ENCODE data around the gene RELB.
"Not testable (repeated sequence)": the region's sequence is repeated elsewhere in the genome, so short reads cannot be mapped to it uniquely, and the experiment has no call there.

Gene RELB, protein sequence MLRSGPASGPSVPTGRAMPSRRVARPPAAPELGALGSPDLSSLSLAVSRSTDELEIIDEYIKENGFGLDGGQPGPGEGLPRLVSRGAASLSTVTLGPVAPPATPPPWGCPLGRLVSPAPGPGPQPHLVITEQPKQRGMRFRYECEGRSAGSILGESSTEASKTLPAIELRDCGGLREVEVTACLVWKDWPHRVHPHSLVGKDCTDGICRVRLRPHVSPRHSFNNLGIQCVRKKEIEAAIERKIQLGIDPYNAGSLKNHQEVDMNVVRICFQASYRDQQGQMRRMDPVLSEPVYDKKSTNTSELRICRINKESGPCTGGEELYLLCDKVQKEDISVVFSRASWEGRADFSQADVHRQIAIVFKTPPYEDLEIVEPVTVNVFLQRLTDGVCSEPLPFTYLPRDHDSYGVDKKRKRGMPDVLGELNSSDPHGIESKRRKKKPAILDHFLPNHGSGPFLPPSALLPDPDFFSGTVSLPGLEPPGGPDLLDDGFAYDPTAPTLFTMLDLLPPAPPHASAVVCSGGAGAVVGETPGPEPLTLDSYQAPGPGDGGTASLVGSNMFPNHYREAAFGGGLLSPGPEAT

DNA sequence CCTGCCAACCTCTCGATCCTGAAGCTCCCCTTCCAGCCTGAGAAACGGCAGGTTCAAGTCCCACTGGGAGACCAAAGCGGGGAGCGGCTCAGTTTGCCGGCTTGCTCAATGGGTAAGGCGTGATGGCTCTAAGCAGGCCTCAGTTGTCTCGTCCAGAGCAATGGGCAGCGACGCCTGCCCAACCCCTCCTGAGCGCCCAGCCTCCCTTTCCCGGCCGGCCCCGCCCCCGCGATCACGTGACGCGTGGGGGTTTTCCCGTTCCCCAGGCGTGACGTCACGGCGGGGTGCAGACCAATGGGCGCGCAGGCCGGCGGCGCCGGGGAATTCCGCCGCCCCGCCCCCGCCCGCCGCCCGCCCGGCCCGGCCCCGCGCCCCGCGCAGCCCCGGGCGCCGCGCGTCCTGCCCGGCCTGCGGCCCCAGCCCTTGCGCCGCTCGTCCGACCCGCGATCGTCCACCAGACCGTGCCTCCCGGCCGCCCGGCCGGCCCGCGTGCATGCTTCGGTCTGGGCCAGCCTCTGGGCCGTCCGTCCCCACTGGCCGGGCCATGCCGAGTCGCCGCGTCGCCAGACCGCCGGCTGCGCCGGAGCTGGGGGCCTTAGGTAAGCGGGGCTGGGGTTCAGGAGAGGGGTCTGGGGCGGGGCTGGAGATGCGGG is at the start of gene RELB:
RELB (plus strand) TSS at position 378 of the 653 bp plus-strand sequence; CDS start at position 494, 116 bp downstream.
- peak; percentile 95 for DNase-seq (ENCODE audit: low spot score)

DNA sequence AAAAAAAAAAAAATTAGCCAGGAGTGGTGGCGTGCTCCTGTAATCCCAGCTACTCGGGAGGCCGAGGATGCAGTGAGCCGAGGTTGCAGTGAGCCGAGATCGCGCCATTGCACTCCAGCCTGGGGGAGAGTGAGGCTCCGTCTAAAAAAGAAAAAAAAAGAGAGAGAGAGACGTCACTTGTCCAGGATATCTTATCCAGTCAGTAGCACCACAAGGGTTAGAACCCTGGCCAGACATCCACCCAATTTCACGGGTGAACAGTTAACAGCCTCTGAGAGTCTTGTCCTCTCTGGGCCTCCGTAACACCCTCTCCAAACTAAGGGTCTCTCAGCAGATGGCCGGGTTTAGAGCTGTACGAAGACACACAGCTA is 47.0 kb upstream of the RELB start:
- DNase-seq (ENCODE audit: low spot score), result no peak

DNA sequence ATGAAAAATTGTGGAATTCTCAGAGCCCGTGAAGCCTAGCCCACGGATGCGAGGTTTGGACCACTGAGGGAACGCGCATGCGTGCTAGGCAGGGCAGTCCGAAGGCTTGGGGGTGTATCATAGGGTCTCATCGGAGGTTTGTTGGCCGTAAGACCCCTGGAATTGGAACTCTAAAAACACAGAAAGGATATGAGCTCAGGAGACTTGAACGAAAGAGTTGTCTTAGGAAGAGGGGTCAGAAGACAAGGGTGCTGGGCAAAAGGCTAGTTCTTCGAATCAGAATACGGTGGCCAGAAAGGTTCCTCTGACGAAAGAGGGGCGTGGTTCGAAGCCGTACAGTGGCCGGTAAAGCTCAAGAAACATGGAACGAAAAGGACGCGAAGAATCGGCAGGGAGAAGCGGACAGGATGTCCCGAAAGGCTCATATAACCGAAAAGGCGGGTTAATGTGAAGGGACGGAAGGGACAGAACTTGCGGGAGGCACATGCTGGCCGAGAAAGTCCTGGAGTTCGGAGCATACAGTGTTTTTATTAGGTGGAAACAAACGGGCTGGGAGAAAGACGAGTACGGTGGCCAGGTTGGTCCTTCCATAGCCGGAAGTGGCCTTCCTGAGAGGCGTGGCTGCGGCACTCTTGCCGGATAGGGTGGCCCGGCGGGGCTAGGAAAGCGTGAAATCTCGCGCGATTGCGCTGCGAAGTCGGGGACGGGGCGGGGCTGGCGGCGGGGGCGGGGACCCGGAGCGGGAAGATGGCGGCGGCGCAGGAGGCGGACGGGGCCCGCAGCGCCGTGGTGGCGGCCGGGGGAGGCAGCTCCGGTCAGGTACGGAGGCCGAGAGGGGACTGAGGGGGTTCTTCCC is 46.4 kb upstream of the RELB start, which contains the start of gene CLPTM1:
CLPTM1 (plus strand) TSS at position 732 of the 856 bp plus-strand sequence; CDS start at position 748, 16 bp downstream.
- DNase-seq (ENCODE audit: low spot score), result peak; percentile 98

DNA sequence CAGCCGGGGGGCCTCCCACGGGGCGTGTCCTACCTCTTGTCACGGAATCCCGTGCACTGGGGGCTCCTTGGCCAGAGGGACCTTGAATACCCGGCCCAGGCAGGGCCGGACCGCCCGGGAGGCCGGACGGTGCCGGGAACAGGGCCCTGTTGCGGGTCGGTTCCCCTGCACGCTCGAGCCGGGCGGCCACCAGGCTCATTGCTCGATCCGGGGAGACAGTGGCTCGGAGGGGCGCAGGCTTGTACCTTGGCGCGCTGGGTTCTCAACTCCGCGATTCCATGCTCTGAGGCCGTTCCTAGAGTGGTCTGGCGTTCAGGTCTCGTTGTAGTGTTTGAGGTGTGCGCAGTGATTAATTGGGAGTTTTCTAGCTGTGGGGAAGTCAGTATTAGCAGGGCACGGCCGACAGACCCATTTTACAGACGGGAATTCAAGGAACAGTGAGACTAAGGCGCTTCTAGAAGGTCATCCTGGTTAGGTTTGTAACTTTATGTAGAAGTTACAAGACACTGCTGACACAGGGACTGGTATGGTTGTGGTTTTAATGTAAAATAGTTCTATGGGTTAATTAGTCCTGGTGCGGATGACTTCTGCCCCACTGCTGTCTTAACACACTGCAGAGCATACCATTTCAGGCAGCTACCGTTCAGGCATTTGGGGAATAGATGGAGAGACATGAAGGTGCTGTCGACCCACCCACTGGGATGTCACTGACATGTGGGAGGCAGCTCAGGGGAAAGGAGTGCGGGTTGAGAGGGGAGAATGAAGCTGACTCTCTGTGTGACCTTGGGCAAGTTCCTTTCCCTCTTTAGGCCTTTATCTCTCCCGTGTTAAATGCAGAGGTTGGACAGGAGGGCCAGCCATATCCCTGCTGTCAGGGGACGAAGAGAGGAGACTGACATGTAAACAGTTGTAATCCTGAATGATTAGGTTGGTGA is 45.5 kb upstream of the RELB start:
- DNase-seq (ENCODE audit: low spot score), result no peak

DNA sequence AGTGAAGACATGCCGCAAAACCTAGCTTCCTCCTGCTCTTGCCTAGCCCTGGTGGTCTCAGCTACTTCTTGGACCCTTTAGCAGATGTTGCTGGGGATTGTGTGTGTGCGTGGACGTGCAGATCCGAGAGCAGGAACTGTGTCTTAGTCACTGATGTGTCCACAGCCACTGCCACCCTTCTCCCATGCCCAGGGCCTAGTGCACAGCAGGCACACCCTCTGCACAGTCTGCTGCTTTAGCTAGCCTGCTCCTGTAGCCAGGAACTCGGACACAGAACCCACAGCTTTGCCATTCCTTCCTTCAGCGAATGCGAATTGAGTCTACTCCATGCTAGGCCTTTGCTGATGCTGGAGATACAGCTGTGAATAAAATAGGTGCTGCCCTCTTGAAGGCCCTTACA is 43.7 kb upstream of the RELB start:
- no peak for DNase-seq (ENCODE audit: low spot score)

DNA sequence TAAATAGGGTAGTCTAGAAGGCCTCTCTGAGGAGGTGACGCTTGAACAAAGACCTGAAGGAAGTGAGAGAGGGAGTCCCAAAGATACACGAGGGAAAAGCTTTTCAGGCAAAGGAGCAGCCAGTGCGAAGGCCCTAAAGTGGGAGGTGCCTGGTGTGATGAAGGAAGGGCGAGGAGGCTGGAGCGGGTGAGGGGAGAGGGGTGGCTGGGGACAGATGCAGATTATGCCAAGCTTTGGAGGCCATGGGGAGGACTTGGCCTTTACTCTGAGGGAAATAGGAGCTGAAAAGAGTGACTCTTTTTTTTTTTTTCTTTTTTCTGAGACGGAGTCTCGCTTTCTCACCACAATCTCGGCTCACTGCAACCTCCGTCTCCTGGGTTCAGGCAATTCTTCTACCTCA is 43.2 kb upstream of the RELB start:
- no peak for DNase-seq (ENCODE audit: low spot score)

DNA sequence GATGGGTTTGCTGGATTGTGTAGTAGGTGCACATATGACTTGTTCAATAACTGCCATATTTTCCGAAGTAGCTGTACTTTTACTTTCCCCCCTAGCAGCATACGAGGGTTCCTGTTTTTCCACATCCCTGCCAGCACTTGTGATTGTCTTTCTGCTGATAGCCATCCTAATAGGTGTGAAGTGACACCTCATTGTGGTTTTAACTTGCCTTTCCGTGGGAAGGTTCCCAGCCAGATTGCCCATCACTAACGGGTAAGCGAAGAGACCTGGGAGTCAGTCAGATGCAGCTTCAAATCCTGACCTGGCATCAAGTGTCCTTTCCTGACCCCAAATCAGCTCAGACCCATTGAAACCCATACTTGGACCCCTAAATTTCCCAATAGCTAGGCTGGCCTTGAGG is 41.6 kb upstream of the RELB start:
- no peak for DNase-seq (ENCODE audit: low spot score)

DNA sequence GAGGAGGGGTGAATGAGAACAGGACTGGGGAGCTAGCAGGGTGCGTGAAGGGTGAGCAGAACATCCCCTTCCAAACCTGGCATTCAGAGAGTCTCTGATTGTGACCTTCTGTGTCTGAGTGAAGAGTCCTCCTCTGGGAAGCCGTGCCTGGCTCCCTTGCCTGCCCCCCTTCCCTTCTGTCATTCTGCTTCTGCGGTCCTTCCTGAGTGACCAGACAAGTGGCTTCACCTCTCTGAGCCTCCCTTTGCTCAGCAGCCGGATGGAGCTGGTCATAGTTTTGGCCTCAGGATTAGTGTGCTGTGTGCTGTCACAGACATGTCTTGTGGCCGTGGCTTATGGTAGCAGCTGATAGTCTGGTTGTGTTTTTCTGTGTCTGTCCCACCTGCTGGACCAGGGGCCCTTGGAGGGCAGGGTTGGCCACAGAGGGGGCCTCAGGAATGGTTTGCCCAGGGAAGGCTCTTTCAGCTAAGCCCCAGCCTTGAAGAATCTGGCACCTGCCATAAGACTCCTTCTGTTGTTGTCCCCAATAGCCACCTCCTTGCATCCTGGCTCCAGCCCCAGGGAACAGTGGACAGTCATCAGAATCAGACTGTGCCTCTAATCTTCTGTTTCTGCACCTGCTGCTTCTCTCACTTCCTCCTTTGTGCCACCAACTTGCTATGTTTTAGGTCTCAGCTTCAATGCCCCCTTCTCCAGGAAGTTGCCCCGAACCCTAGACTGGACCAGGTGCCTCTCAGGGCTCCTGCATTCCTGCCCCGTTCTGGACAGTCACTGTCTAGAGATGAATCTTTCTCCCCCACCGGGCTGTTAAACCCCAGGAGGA is 40.1 kb upstream of the RELB start:
- no peak for DNase-seq (ENCODE audit: low spot score)

DNA sequence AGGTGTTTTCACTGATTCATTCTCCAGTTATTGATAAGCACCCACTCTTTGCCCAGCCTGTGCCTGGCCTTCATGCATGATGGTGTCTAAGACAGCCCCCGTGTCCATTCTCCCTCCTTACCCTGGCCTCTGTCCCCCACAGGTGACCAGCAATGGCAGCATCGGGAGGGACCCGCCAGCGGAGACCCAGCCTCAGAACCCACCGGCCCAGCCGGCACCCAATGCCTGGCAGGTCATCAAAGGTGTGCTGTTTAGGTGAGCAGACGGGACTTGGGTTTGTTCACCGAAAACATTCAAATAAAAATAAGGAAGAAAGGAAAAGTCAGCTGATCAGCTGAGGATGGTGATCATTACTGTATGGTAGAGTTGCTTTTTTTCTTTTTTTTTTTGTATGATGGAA is 39.4 kb upstream of the RELB start:
- no peak for DNase-seq (ENCODE audit: low spot score)

DNA sequence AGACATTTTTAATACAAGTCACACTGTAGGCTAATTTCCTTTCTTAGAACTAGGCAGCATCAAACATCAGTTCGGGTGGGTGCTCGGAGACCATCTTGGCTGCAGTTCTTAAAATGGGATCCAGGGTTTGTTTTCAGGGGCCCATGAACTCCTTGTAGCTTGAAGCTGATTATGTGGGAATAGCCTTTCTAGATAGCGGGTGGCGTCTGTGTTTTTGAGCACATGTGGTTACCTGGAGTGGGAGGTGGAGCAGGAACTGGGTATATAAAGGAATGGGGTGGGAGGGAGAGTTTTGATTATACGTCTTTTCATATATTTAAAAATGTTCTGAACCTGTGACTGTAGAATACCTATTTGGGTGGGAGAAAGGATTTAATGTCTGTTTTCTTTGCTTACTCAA is 33.1 kb upstream of the RELB start:
- DNase-seq (ENCODE audit: low spot score), result no peak

DNA sequence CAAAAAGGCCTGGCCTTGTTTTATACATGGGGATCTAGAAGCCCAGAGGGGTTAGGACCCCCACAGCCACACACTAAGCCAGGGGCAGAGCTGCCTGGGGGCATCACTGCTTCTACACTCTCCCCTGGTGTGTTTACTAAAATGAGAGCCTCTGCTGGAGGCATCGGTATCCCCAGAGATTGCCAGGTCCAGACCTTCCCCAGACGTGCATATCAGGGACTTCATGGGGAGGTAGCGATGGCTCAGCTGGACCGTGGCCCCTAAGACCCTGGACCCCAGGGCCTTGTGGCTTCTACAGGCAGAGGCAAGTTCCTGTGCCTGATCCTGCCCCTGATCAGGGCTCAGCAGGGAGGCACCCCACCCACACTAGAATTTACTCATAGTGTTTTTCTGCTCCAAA is 32.6 kb upstream of the RELB start:
- DNase-seq (ENCODE audit: low spot score), result no peak

DNA sequence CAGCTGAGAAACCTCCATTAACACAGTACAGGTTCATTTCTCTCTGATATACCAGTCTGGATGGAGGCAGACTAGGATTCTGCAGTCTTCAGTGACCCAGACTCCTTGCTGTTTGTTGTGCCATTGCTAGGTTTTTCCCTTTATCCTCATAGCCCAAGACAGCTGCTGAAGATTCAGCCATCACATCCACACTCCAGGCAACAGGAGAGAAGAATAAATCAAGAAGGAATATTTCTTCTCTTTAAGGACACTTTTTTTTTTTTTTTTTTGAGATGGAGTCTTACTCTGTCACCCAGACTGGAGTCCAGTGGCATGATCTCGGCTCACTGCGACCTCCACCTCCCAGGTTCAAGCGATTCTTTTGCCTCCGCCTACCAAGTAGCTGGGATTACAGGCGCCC is 31.8 kb upstream of the RELB start:
- DNase-seq (ENCODE audit: low spot score), result no peak

DNA sequence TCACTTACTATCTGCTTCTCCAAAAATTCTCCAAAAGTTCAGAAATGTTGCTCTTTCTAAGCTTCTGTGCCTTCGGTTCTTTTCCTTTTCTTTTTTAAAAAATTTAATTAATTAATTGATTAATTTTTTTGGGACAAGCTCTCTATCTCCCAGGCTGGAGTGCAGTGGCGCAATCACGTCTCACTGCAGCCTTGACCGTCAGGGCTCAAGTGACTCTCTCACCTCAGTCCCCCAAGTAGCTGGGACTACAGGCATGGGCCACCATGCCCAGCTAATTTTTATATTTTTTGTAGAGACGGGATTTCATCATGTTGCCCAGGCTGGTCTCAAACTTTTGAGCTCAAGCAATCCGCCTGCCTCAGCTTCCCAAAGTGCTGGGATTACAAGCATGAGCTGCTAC is 29.8 kb upstream of the RELB start:
- not testable (repeated sequence) for DNase-seq (ENCODE audit: low spot score)

DNA sequence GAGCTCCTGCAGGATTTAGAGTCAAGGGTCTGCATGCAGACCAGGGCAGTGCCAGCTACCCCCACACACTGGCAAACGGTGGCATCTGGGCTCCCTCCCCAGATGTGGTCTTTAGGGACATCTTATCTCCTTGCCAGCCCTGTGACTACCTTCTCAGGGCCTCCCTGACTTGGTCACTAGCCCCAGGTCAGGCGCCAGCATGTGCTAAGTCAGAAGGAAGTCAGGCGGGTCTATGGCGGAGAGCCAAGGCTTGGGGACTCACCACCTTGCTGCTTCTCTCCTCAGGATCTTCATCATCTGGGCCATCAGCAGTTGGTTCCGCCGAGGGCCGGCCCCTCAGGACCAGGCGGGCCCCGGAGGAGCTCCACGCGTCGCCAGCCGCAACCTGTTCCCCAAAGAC is 28.5 kb upstream of the RELB start:
- DNase-seq (ENCODE audit: low spot score), result no peak

DNA sequence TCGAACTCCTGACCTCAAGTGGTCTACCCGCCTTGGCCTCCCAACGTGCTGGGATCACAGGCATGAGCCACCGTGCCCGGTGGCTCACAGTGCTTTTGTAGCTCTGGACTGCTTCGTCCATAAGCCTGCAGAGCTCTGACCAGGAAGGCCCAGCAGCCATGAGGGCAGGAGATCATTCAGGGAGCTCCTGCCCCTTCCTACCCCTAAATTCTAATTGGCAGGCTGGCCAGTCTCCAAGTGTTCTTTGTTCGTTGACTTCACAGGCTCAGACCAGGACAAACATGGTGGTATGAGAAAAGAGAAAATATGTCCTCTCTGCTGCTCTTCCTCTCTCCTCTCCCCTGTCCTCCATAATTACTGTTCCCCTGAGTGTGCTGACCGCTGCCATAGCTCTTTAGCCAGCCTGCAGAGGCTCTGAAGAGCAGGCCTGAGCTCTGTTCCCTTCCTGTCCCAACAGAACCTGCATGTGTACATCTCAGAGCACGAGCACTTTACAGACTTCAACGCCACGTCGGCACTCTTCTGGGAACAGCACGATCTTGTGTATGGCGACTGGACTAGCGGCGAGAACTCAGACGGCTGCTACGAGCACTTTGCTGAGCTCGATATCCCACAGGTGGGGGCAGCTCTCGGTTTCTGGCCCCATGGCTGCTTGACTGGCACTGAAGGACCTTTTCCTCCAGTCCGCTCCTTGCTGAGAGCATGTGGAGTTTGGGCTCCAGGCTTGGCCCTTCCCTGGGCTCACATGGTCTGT is 27.1 kb upstream of the RELB start:
- DNase-seq (ENCODE audit: low spot score), result no peak

DNA sequence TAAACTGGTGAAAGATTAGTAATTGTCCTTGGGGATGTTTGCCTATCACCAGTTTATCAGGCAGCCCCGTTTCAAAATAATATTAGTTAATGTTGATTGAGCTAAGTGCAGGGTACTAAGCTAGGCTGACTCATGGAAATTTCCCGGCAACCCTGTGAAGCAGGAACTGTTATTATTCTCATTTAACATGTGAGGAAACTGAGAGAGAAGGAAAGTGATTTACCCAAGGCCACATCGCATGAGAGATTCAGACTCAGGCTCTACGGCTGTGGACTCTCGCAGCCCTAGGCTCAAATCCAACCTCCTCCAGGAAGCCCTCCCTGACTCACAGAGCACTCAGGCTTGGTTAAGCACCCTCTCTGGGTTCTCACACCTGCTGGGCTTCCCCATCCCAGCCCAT is 26.4 kb upstream of the RELB start:
- DNase-seq (ENCODE audit: low spot score), result no peak

DNA sequence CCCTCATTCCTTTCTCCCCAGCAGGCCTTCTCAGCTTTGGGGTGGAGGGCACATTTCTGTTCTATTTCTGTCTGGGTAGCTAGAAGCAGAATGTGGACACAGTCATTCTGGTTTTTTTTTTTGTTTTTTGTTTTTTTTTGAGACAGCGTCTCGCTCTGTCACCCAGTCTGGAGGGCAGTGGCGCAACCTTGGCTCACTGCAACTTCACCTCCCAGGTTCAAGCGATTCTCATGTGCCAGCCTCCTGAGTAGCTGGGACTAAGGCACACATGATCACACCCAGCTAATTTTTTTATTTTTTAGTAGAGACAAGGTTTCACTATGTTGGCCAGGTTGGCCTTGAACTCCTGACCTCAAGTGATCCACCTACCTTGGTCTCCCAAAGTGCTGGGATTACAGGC is 25.8 kb upstream of the RELB start:
- no peak for DNase-seq (ENCODE audit: low spot score)

DNA sequence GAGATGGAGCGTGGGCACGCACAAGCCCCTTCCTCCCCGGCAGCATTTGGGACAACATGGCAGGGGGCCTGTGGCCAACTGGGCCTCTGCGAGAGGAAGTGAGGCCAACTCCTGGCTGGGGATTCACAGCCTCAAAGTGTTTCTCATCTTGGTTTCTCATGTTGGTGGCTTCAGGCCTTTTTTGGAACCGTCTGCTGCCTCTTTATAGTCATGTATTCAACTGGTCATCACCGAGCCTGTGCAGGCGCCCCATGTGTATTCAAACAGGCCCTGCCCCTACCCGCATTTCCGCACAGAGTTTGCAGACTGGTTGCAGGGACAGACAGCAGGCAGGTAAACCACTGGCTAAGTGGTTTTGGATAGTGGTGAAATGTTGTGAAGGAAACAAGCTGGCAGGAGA is 17.3 kb upstream of the RELB start:
- DNase-seq (ENCODE audit: low spot score), result no peak

DNA sequence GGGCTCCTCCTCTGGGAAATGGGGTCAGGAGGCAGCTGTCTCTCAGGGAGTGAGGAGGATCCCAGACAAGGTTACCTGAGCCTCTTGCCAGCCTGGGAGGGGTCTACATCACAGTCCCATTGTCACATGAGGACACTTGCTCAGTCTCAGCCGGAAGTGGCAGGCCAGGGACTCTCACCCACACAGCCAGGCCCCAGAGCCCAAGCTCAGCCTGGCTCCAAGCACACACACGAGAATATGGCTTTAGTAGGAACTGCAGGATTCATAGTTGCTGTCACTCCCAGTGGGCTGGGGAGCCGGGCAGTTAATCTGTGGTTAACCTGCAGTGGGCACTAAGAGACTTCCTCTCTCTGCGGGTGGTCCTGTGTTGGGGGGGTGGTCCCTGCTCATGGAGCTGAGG is 15.8 kb upstream of the RELB start:
- DNase-seq (ENCODE audit: low spot score), result no peak

DNA sequence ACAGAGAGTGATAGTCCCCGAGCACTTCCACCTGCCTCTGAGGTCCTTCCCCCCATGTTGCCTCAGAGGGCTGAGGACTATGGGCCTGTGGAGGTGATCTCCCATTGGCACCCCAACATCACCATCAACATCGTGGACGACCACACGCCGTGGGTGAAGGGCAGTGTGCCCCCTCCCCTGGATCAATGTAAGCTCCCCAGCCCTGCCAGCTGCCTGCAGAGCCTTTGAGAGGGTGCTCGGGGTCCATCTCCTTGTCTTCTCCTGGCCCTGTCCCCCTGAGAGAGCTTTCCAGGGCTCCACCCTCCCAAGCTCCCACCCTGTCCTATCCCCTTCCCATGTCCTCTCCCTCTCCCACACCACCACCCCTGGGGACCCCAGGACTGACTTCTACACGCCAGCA is 14.9 kb upstream of the RELB start:
- no peak for DNase-seq (ENCODE audit: low spot score)
